Heart left ventricle (tissue), 13 donors: ENCODE measurements around the gene MCOLN2.

ENCODE experiments used
- CTCF ChIP-seq, 12 donors: fragments of 200-600 bp; sonication (generic) in 4 of 12; IDR thresholded peaks; one replicate each; pipeline versions ENCODE4 v1.5.0 to v1.8.0; 2018 to 2022; ENCODE audit warnings: antibody characterized with exemption in 12 of 12, mild to moderate bottlenecking in 5 of 12
- POLR2A ChIP-seq, 2 donors: fragments of 450-650 bp; IDR thresholded peaks; one replicate each; pipeline ENCODE4 v1.6.1; 2017; ENCODE audit warnings: antibody characterized with exemption in 2 of 2, mild to moderate bottlenecking in 2 of 2, moderate library complexity in 2 of 2
- donor health status: ischemic (EF 13 %, LVEDD 7.1; RV severe dilation, severe dysfunction).
- donor health status: DM: no; HTN: yes; CAD: no.
- donor health status: DM: no; HTN: no; CAD: no.
- donor health status: ischemic (EF 25% LVEDD 6.9; RV normal size, moderate dysfunction).
- donor health status: ischemic (EF 25% LVEDD 5.7; RV mildly dilated, moderate dysfunction).
- donor health status: ischemic (EF 35%, LVEDD 5.7; RV mildly dilated, moderate dysfunction).
- donor health status: nonischemic (EF 11% LVEDD 7.7; RV severe dilation, severe dysfunction).
- donor health status: DM: yes; HTN: yes; CAD: no.
- donor health status: PGD.
- donor health status: ischemic (EF 29% LVEDD 5.4; RV normal size, mild dysfunction).
- donor health status: nonischemic (EF 23%, LVEDD 6.1; RV moderate dilation, normal function).

GRCh38 chr1:84923317-84923716 is 73.6 kb downstream of the MCOLN2 start:
- no peak for TF ChIP-seq CTCF (IDR thresholded peaks at IDR 0.05)
- TF ChIP-seq POLR2A (IDR thresholded peaks at IDR 0.05) = no peak
